Measurements from ENCODE around the gene OSM. TPM values are rescaled to one million over a fixed set of nuclear protein-coding genes. Genes with fewer than 3 reads are reported as not detected.
A peak's percentile ranks its signal among the peaks of the same experiment; 100 is the strongest.

Gene OSM
- total RNA-seq, 1 experiment from 2014 or later, result not detected

DNA sequence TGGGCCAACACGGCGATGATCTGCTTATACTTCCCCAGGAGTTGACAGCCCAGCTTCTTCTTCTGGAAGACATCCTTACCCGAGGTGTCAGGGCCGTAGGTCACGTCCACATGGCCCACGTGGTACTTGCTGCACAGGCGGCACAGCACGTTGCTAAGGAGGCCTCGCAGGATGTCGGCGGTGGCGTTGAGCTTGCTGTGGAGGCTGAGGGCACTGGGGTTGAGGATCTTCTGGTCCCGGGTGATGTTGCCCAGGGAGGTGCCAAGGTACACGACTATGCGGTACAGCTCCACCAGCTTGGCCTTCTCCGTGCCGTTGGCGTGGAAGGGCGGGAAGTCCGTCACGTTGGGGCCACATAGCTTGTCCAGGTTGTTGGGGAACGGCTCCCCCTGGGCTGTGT is 23.0 kb downstream of the OSM start:
- H3K4me3 Mint-ChIP-seq (ENCODE audit: low read depth, unreplicated experiment), result peak overlapping the region; percentile 78

DNA sequence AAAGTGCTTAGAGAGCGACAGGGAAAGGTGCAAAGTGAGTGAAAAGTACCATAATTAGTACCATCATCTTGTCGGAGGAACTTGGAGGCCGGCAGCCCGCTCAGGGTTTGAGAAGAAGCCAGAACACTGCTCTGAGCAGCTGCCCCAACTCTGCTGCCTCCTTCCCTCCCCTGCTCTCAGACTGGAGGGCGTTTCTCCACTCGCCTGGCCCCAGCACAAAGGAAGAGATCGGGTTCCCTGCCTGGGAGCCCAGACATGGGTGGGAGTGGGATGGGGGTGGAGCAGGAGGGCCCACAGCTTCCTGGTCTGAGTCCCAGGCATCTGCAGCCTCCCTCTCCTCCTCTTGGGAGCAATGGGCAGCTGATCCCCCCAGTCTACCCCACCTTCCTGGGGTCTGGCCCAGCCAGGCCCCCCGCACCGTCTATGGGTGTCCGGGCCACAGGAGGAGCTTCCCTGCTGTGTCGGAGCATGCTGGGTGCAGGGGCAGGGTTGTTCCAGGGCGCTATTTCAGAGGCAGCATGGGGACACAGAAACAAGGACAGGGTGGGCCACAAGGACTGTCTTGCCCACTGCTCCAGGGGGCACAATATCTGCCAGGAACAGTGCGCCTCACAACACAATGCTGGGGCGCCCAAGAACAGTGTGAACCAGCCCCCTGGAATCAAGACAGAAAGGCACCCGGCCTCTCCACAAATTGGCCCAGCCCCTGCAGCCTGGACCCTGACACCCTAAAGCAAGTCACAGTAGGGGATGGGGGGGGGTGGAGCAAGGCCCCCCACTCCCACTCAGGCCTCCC is 24.9 kb downstream of the OSM start:
- H3K36me3 Mint-ChIP-seq (ENCODE audit: insufficient read depth, unreplicated experiment), result peaks cover 100% of the 10 kb centered on the region
- CTCF ChIA-PET, result interaction anchor here (0.7 to 1.4 kb wide), 2 partner anchors 14 to 31 kb away, joined by 3 to 5 read pairs; no protein-coding TSS in a partner anchor
- peak; percentile 27 for DNase-seq
- intact Hi-C loops (cut with micrococcal nuclease; ENCODE audit: unreplicated experiment), result no loop called here
- peak overlapping the region; percentile 78 for H3K4me3 Mint-ChIP-seq (ENCODE audit: low read depth, unreplicated experiment)
- H3K4me1 Mint-ChIP-seq (ENCODE audit: low read depth, unreplicated experiment), result peaks cover 75% of the 10 kb centered on the region
- H3K9me3 Mint-ChIP-seq (ENCODE audit: low read depth, unreplicated experiment), result no peaks in the 10 kb centered on the region
- peak overlapping the region; percentile 98 for H3K27ac Mint-ChIP-seq (ENCODE audit: unreplicated experiment)
- H3K27me3 Mint-ChIP-seq (ENCODE audit: unreplicated experiment), result no peaks in the 10 kb centered on the region
- TF ChIP-seq, protein P1, sequence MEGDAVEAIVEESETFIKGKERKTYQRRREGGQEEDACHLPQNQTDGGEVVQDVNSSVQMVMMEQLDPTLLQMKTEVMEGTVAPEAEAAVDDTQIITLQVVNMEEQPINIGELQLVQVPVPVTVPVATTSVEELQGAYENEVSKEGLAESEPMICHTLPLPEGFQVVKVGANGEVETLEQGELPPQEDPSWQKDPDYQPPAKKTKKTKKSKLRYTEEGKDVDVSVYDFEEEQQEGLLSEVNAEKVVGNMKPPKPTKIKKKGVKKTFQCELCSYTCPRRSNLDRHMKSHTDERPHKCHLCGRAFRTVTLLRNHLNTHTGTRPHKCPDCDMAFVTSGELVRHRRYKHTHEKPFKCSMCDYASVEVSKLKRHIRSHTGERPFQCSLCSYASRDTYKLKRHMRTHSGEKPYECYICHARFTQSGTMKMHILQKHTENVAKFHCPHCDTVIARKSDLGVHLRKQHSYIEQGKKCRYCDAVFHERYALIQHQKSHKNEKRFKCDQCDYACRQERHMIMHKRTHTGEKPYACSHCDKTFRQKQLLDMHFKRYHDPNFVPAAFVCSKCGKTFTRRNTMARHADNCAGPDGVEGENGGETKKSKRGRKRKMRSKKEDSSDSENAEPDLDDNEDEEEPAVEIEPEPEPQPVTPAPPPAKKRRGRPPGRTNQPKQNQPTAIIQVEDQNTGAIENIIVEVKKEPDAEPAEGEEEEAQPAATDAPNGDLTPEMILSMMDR (IDR thresholded peaks at IDR 0.05; ENCODE audit: unreplicated experiment), result no peak
- no TSS peak for BruUV-seq (replicated peaks)

More for the DNA sequence above, 23.0 kb downstream of the OSM start:
- Mint-ChIP-seq H3K27me3 (ENCODE audit: unreplicated experiment) (no peaks in the 10 kb centered on the region), H3K27ac (ENCODE audit: unreplicated experiment) (peak overlapping the region; percentile 98), H3K9me3 (ENCODE audit: low read depth, unreplicated experiment) (no peaks in the 10 kb centered on the region), H3K36me3 (ENCODE audit: insufficient read depth, unreplicated experiment) (peaks cover 100% of the 10 kb centered on the region), H3K4me1 (ENCODE audit: low read depth, unreplicated experiment) (peaks cover 75% of the 10 kb centered on the region)
- intact Hi-C loops (cut with micrococcal nuclease; ENCODE audit: unreplicated experiment), result no loop called here
- peak; percentile 21 for DNase-seq
- no TSS peak for BruUV-seq (replicated peaks)
- CTCF ChIA-PET, result no interaction called here
- TF ChIP-seq, protein P1 (IDR thresholded peaks at IDR 0.05; ENCODE audit: unreplicated experiment), result no peak

DNA sequence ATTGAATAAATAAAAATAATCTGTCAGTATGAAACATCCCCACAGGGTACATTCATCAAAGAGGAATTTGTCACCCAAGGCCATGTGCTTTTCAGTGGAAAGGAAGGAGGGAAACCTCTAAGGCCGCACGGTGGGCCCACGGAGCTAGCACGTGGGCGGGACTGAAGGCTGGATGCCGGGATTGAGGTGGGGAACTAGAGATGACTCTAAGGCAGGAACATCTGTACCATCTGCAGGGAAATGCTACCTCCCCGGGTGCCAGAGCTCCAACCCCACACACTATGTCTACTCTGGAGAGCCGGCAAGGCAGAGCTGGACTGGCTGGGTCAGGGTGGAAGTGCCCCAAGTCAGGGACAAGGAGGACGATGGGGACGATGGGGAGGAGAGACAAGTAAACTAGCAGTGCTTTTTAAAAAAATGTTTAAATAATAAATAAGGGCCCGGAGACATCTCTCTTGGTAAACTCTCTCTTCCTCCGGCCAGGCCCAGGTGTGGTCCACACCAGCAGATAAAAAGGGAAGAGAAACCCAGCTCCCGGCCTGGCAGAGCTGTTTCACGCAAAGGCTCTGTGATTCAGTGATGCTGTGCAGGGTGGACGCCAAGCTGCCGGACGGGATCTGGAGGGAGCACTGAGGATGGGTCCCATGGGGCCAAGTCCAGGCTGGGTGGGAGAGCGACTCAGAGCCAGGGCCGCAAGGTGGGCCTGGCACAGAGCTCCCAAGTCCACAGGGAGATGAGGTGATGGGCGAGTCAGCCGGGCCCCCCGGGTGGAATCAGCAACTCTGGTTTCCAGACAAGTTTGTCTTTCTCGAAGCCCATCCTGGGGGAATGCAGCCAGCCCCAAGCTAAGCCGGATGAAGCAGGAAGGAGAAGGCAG is 25.9 kb downstream of the OSM start:
- Mint-ChIP-seq H3K4me1 (ENCODE audit: low read depth, unreplicated experiment) (peaks cover 82% of the 10 kb centered on the region), H3K27me3 (ENCODE audit: unreplicated experiment) (no peaks in the 10 kb centered on the region), H3K9me3 (ENCODE audit: low read depth, unreplicated experiment) (no peaks in the 10 kb centered on the region), H3K36me3 (ENCODE audit: insufficient read depth, unreplicated experiment) (peaks cover 100% of the 10 kb centered on the region), H3K4me3 (ENCODE audit: low read depth, unreplicated experiment) (peak overlapping the region; percentile 78), H3K27ac (ENCODE audit: unreplicated experiment) (peak overlapping the region; percentile 98)
- CTCF ChIA-PET, result no interaction called here
- TF ChIP-seq, protein P1 (IDR thresholded peaks at IDR 0.05; ENCODE audit: unreplicated experiment), result no peak
- intact Hi-C loops (cut with micrococcal nuclease; ENCODE audit: unreplicated experiment), result no loop called here
- TSS peak; percentile 0 for BruUV-seq (replicated peaks)
- DNase-seq, result no peak

DNA sequence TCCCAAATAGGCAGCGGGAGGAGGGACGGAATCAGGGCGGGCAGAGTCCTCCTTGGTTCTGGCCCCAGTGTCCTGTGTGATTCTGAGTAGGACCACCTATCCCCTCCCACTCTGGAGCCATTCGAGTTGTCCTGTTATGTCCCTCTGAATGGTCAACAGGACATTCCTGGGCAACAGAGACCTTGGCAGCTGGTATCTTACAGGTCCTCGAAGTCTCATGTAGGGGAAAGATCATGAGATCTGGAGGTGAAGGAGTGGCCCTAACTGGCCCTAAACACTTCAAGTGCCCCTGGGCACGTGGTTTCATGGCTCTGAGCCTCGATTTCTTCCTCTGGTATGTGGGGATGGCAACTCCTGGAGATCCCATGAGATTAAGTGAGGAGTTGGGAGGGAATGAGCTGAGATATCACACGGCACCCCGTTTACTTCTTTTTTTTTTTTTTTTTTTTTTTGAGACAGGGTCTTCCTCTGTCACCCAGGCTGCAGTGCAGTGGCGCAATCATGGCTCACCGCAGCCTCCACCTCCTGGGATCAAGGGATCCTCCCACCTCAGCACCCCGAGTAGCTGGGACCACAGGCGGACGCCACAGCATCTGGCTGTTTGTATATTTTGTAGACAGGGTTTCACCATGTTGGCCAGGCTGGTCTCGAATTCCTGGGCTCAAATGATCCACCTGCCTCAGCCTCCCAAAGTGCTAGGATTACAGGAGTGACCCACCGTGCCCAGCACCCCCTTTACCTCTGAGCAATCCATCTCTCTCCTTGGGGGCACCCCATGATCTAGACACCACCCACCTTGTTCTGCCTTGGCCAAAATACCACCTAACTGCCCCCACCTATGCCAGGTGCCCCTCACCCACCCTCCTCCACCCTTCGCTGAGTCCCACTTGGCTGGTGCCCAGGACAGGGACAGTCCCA is 26.9 kb downstream of the OSM start:
- CTCF ChIA-PET, result interaction anchor here (0.6 to 1.8 kb wide), 4 partner anchors 27 to 132 kb away, joined by 3 to 6 read pairs (median 5); no protein-coding TSS in a partner anchor
- DNase-seq, result peak; percentile 41
- peaks cover 99% of the 10 kb centered on the region for H3K36me3 Mint-ChIP-seq (ENCODE audit: insufficient read depth, unreplicated experiment)
- no peaks in the 10 kb centered on the region for H3K9me3 Mint-ChIP-seq (ENCODE audit: low read depth, unreplicated experiment)
- H3K4me3 Mint-ChIP-seq (ENCODE audit: low read depth, unreplicated experiment), result peak overlapping the region; percentile 78
- BruUV-seq (replicated peaks), result no TSS peak
- no peaks in the 10 kb centered on the region for H3K27me3 Mint-ChIP-seq (ENCODE audit: unreplicated experiment)
- intact Hi-C loops (cut with micrococcal nuclease; ENCODE audit: unreplicated experiment), result loop anchor here (5.0 kb wide), 1 partner anchor 132 kb away; no protein-coding TSS in a partner anchor
- peak overlapping the region; percentile 98 for H3K27ac Mint-ChIP-seq (ENCODE audit: unreplicated experiment)
- TF ChIP-seq, protein P1 (IDR thresholded peaks at IDR 0.05; ENCODE audit: unreplicated experiment), result no peak
- peaks cover 85% of the 10 kb centered on the region for H3K4me1 Mint-ChIP-seq (ENCODE audit: low read depth, unreplicated experiment)
